HCT116 (cell line): ENCODE results near the gene RAB36. TPM values are rescaled to one million over a fixed set of nuclear protein-coding genes. Genes with fewer than 3 reads are reported as not detected.

Experiments
- ATAC-seq: fragments of 200-7000 bp; cut with Tn5 transposase; 2 replicates; pipeline ENCODE4 v1.9.1; 2020; ENCODE audit warnings: mild to moderate bottlenecking, moderate library complexity
- BruUV-seq: library from RNA; stranded (reverse); fragments of 400-500 nt; replicated peaks from 2 replicates; lab custom pipeline; 2021; lab: Mats Ljungman, UMichigan
- CTCF ChIA-PET: fragments of 300-600 bp; sonication (Branson Sonifier 250); formaldehyde crosslinking; loops from one replicate; lab custom pipeline; 2021; ENCODE audit warnings: antibody characterized with exemption; lab: Charles Lee
- POLR2A ChIA-PET: fragments of 300-600, 350-600 bp; sonication (Branson Sonifier 250); formaldehyde crosslinking; loops from one replicate; lab custom pipeline; 2021; ENCODE audit warnings: antibody characterized with exemption; lab: Charles Lee
- RAD21 ChIA-PET, 2 experiments: fragments of 300-600 bp; sonication (Branson Sonifier 250); formaldehyde crosslinking; loops; one replicate each; lab custom pipeline; 2023; ENCODE audit warnings: low total read pairs in 2 of 2; ENCODE audit not compliant: uncharacterized antibody in 2 of 2, unreplicated experiment in 2 of 2, low non-redundant PET in 1 of 2; lab: Charles Lee
- DNase-seq: peaks from one replicate; pipeline ENCODE4 v3.0.0-alpha.2; 2010; ENCODE audit warnings: low read depth, low spot score
- H2AFZ ChIP-seq: fragments of 200-600 bp; shearing (Covaris generic), sonication (generic); 2 replicates; pipeline ENCODE4 v1.6.1; 2017; ENCODE audit warnings: low read depth, mixed run types, mixed read lengths, antibody characterized with exemption, low read length; ENCODE audit not compliant: poor library complexity, severe bottlenecking
- H3K27ac ChIP-seq: 2 replicates; pipeline ENCODE4 v1.5.1; 2012; ENCODE audit warnings: low read depth, low read length
- H3K27me3 ChIP-seq: fragments of 200-600 bp; sonication (generic); 2 replicates; pipeline ENCODE4 v1.6.1; 2016; ENCODE audit warnings: mixed run types, low read length, mixed read lengths; ENCODE audit not compliant: insufficient read depth
- H3K36me3 ChIP-seq, 2 experiments: fragments of 200-500 bp in 1 of 2; fragments of 200-600 bp in 1 of 2; sonication (Bioruptor generic) in 1 of 2; sonication (generic) in 1 of 2; 2 replicates each; pipeline versions ENCODE4 v1.5.1 to v1.6.1; 2014 to 2016; ENCODE audit warnings: low read length in 2 of 2, inconsistent platforms in 1 of 2, mixed read lengths in 1 of 2, mixed run types in 1 of 2; ENCODE audit not compliant: insufficient read depth in 2 of 2, control insufficient read depth in 1 of 2
- H3K4me1 ChIP-seq, 2 experiments: fragments of 200-600 bp in 1 of 2; sonication (generic) in 1 of 2; 2 replicates each; pipeline versions ENCODE4 v1.5.1 to v1.6.1; 2012 to 2017; ENCODE audit warnings: low read length in 2 of 2, inconsistent platforms in 1 of 2, mild to moderate bottlenecking in 1 of 2, mixed read lengths in 1 of 2, mixed run types in 1 of 2, moderate library complexity in 1 of 2; ENCODE audit not compliant: insufficient read depth in 2 of 2, control insufficient read depth in 1 of 2
- H3K4me2 ChIP-seq: fragments of 200-600 bp; sonication (generic); 2 replicates; pipeline ENCODE4 v1.6.1; 2017; ENCODE audit warnings: mixed run types, low read length, mixed read lengths
- H3K4me3 ChIP-seq, 2 experiments: fragments of 200-600 bp in 1 of 2; sonication (generic) in 1 of 2; replicated peaks in 1 of 2; 2 replicates each; pipeline ENCODE4 v1.5.1; 2011 to 2016; ENCODE audit warnings: low read length in 2 of 2, control low read depth in 1 of 2, low read depth in 1 of 2, mild to moderate bottlenecking in 1 of 2, mixed read lengths in 1 of 2, mixed run types in 1 of 2
- H3K79me2 ChIP-seq: fragments of 200-600 bp; sonication (generic); 2 replicates; pipeline ENCODE4 v1.6.1; 2017; ENCODE audit warnings: mild to moderate bottlenecking, mixed run types, low read length, moderate library complexity, mixed read lengths; ENCODE audit not compliant: insufficient read depth
- H3K9ac ChIP-seq: fragments of 200-600 bp; sonication (generic); 2 replicates; pipeline ENCODE4 v1.6.1; 2016; ENCODE audit warnings: low read length, mixed read lengths
- H3K9me2 ChIP-seq: fragments of 200-600 bp; sonication (generic), shearing (Covaris generic); 2 replicates; pipeline ENCODE4 v1.6.1; 2017; ENCODE audit warnings: mixed run types, mild to moderate bottlenecking, moderate library complexity; ENCODE audit not compliant: insufficient read depth
- H3K9me3 ChIP-seq, 2 experiments: fragments of 200-500 bp in 1 of 2; fragments of 200-600 bp in 1 of 2; sonication (Bioruptor generic) in 1 of 2; sonication (generic) in 1 of 2; 2 replicates each; pipeline ENCODE4 v1.6.1; 2014 to 2017; ENCODE audit warnings: low read length in 2 of 2, mixed read lengths in 2 of 2, inconsistent platforms in 1 of 2, low read depth in 1 of 2, mild to moderate bottlenecking in 1 of 2, mixed run types in 1 of 2, moderate library complexity in 1 of 2; ENCODE audit not compliant: control insufficient read depth in 1 of 2, insufficient read depth in 1 of 2
- H4K20me1 ChIP-seq: fragments of 200-600 bp; sonication (generic), shearing (Covaris generic); 2 replicates; pipeline ENCODE4 v1.6.1; 2017; ENCODE audit warnings: mixed run types, mild to moderate bottlenecking, moderate library complexity; ENCODE audit not compliant: insufficient read depth
- CBX3 ChIP-seq: IDR thresholded peaks from 2 replicates; pipeline ENCODE4 v1.6.1; 2012; ENCODE audit warnings: low read depth
- CEBPB ChIP-seq: IDR thresholded peaks from 2 replicates; pipeline ENCODE4 v1.6.1; 2012; ENCODE audit warnings: low read depth
- ELF1 ChIP-seq: IDR thresholded peaks from 2 replicates; pipeline ENCODE4 v1.6.1; 2012; ENCODE audit warnings: low read depth, borderline replicate concordance
- EZH2 ChIP-seq: fragments of 200-600 bp; sonication (generic); IDR thresholded peaks from 2 replicates; pipeline ENCODE4 v1.6.1; 2017; ENCODE audit warnings: antibody characterized with exemption, mixed run types
- EZH2phosphoT487 ChIP-seq: fragments of 200-600 bp; IDR thresholded peaks from 2 replicates; pipeline ENCODE4 v1.6.1; 2018; ENCODE audit warnings: antibody characterized with exemption, borderline replicate concordance
- FOSL1 ChIP-seq: IDR thresholded peaks from 2 replicates; pipeline ENCODE4 v1.6.1; 2012; ENCODE audit warnings: low read depth
- POLR2A ChIP-seq: IDR thresholded peaks from 2 replicates; pipeline ENCODE4 v1.7.0; 2011; ENCODE audit warnings: borderline replicate concordance; ENCODE audit not compliant: insufficient read depth, insufficient read length; ENCODE audit errors: extremely low read depth
- REST ChIP-seq: IDR thresholded peaks from 2 replicates; pipeline ENCODE4 v1.6.1; 2012; ENCODE audit warnings: low read depth
- SRF ChIP-seq: IDR thresholded peaks from 2 replicates; pipeline ENCODE4 v1.6.1; 2012; ENCODE audit warnings: low read depth
- TCF7L2 ChIP-seq: IDR thresholded peaks from 2 replicates; pipeline ENCODE4 v1.7.0; 2011; ENCODE audit warnings: borderline replicate concordance, inconsistent platforms; ENCODE audit not compliant: insufficient read depth, insufficient read length; ENCODE audit errors: extremely low read depth
- YY1 ChIP-seq: IDR thresholded peaks from 2 replicates; pipeline ENCODE4 v1.6.1; 2011; ENCODE audit warnings: low read length, low read depth, moderate library complexity, mild to moderate bottlenecking; ENCODE audit not compliant: insufficient replicate concordance; ENCODE audit errors: extremely low read depth
- intact Hi-C: fragments of 100-400 bp; cut with micrococcal nuclease; formaldehyde crosslinking; loops from 2 replicates; pipeline ENCODE4 v1.10.0; 2022
- total RNA-seq: library from RNA; stranded (reverse); gene quantifications from one replicate; pipeline ENCODE4 v1.2.1, GENCODE V29; 2021; ENCODE audit not compliant: unreplicated experiment
- TF ChIP-seq, protein P1 (sequence below): IDR thresholded peaks from 2 replicates; pipeline ENCODE4 v1.6.1; 2012
- TF ChIP-seq, protein P2 (sequence below), 3 experiments: fragments of 200-600 bp in 1 of 3; sonication (generic) in 1 of 3; IDR thresholded peaks in 2 of 3; conservative IDR thresholded peaks in 1 of 3; 2 replicates each; pipeline ENCODE4 v1.5.1; 2012 to 2017; ENCODE audit warnings: low read depth in 2 of 3, low read length in 2 of 3, antibody characterized with exemption in 1 of 3, borderline replicate concordance in 1 of 3, control low read depth in 1 of 3, mild to moderate bottlenecking in 1 of 3, mixed read lengths in 1 of 3, mixed run types in 1 of 3, moderate library complexity in 1 of 3; ENCODE audit not compliant: insufficient read depth in 1 of 3

The RAB36 gene
- total RNA-seq, 1 experiment from 2014 or later, result 6.1 TPM

GRCh38 chr22:23103199-23103954, 41.9 kb upstream of the RAB36 start (continued):
- TF ChIP-seq FOSL1 (no peak), POLR2A (no peak), REST (no peak), EZH2phosphoT487 (no peak), SRF (no peak)

- DNase-seq, result no peak
- H3K4me3 ChIP-seq, result no peak overlapping the region
- POLR2A ChIA-PET, result no interaction called here
- no peak for ATAC-seq
- H3K9ac ChIP-seq, result no peak overlapping the region
- no peaks in the 10 kb centered on the region for H3K36me3 ChIP-seq
- H3K27ac ChIP-seq, result no peak overlapping the region
- no TSS peak for BruUV-seq
- no peaks in the 10 kb centered on the region for H3K27me3 ChIP-seq
- H3K4me1 ChIP-seq, result no peaks in the 10 kb centered on the region
- no peaks in the 10 kb centered on the region for H4K20me1 ChIP-seq
- RAD21 ChIA-PET, result no interaction called here
- H2AFZ ChIP-seq, result no peak overlapping the region
- no peaks in the 10 kb centered on the region for H3K9me3 ChIP-seq
- no peaks in the 10 kb centered on the region for H3K79me2 ChIP-seq
- CTCF ChIA-PET, result interaction anchor here (0.9 kb wide), 1 partner anchor 145 kb away, joined by 3 read pairs; no protein-coding TSS in a partner anchor
- intact Hi-C loops, result no loop called here
- H3K9me2 ChIP-seq, result no peaks in the 10 kb centered on the region
- H3K4me2 ChIP-seq, result no peak overlapping the region
- no peak for TF ChIP-seq YY1
- TF ChIP-seq, protein P1, sequence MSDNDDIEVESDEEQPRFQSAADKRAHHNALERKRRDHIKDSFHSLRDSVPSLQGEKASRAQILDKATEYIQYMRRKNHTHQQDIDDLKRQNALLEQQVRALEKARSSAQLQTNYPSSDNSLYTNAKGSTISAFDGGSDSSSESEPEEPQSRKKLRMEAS, result no peak
- no peak for TF ChIP-seq ELF1
- no peak for TF ChIP-seq CEBPB
- no peak for TF ChIP-seq REST
- TF ChIP-seq EZH2, result no peak
- no peak for TF ChIP-seq TCF7L2
- TF ChIP-seq, protein P2, sequence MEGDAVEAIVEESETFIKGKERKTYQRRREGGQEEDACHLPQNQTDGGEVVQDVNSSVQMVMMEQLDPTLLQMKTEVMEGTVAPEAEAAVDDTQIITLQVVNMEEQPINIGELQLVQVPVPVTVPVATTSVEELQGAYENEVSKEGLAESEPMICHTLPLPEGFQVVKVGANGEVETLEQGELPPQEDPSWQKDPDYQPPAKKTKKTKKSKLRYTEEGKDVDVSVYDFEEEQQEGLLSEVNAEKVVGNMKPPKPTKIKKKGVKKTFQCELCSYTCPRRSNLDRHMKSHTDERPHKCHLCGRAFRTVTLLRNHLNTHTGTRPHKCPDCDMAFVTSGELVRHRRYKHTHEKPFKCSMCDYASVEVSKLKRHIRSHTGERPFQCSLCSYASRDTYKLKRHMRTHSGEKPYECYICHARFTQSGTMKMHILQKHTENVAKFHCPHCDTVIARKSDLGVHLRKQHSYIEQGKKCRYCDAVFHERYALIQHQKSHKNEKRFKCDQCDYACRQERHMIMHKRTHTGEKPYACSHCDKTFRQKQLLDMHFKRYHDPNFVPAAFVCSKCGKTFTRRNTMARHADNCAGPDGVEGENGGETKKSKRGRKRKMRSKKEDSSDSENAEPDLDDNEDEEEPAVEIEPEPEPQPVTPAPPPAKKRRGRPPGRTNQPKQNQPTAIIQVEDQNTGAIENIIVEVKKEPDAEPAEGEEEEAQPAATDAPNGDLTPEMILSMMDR (IDR thresholded peaks at IDR 0.05 in 2 of 3, conservative IDR thresholded peaks at IDR 0.05 in 1 of 3; ENCODE audit: borderline replicate concordance in 1 of 3, insufficient read depth in 1 of 3, low read depth in 2 of 3, low read length in 2 of 3), result no peak
- TF ChIP-seq POLR2A, result no peak
- TF ChIP-seq CBX3, result no peak
Measured at GRCh38 chr22:23104187-23104971, 40.9 kb upstream of the RAB36 start.
